ES-I3 (cell line): ENCODE measurements around the gene PLXNB3.

Source experiments
- H3K36me3 ChIP-seq: 2 replicates; pipeline ENCODE4 v1.6.1; 2013; ENCODE audit warnings: mild to moderate bottlenecking, low read length, control low read depth, moderate library complexity; ENCODE audit not compliant: insufficient read depth
- H3K4me1 ChIP-seq: 2 replicates; pipeline ENCODE4 v1.6.1; 2013; ENCODE audit warnings: mild to moderate bottlenecking, control low read depth, low read length; ENCODE audit not compliant: insufficient read depth
- H3K9ac ChIP-seq: 2 replicates; pipeline ENCODE4 v1.6.1; 2013; ENCODE audit warnings: low read depth, mild to moderate bottlenecking, low read length, moderate library complexity
- H3K9me3 ChIP-seq: 2 replicates; pipeline ENCODE4 v1.6.1; 2013; ENCODE audit warnings: mild to moderate bottlenecking, low read length, moderate library complexity; ENCODE audit not compliant: control insufficient read depth, insufficient read depth

The PLXNB3 gene

DNA sequence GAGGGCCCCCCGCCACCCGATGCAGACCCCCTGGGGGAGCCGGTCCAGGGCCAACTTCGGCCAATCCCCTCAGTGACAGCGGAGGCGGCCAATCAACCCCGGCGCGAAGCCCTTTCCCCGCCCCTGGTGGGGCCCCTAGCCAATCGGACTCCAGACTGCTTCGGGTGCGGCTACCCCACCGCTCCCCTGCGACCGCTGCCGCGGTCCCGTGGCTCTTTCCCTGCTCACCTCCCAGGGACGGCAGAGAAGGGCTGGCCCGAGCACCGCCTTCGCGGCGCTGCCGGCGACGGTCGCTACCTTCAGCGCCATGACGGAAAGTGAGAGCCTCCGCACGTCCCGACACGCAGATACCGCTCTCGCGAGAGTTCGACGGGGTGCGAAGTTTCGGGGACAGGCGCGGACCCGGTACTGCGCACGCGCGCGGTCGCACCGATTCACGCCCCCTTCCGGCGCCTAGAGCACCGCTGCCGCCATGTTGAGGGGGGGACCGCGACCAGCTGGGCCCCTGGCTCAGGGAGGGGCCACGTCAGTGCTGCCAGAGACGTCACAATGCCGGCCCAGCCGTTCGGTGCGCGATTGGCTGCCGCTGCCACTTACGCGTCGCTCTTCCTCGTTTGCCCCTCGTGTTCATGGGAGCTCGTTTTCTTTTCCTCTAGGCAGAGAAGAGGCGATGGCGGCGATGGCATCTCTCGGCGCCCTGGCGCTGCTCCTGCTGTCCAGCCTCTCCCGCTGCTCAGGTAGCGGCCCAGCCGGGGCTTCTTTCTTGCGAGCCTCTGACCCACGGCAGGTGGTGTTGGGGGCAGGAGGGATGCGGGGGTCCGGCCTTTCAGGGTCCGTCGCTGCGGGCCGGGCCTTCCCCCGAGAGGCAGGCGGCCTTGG, 30.2 kb downstream of the PLXNB3 start, which contains the start of the genes IDH3G and SSR4:
IDH3G (minus strand) TSS at position 358 of the 879 bp plus-strand sequence; CDS start at position 309, 49 bp downstream.
SSR4 (plus strand) TSS at position 651 of the 879 bp plus-strand sequence; CDS start at position 671, 20 bp downstream.
- Histone ChIP-seq H3K9me3 (no peaks in the 10 kb centered on the region), H3K9ac (peak within 1 kb of the TSS; percentile 89), H3K36me3 (peaks cover 5% of the 10 kb centered on the region), H3K4me1 (no peaks in the 10 kb centered on the region)

DNA sequence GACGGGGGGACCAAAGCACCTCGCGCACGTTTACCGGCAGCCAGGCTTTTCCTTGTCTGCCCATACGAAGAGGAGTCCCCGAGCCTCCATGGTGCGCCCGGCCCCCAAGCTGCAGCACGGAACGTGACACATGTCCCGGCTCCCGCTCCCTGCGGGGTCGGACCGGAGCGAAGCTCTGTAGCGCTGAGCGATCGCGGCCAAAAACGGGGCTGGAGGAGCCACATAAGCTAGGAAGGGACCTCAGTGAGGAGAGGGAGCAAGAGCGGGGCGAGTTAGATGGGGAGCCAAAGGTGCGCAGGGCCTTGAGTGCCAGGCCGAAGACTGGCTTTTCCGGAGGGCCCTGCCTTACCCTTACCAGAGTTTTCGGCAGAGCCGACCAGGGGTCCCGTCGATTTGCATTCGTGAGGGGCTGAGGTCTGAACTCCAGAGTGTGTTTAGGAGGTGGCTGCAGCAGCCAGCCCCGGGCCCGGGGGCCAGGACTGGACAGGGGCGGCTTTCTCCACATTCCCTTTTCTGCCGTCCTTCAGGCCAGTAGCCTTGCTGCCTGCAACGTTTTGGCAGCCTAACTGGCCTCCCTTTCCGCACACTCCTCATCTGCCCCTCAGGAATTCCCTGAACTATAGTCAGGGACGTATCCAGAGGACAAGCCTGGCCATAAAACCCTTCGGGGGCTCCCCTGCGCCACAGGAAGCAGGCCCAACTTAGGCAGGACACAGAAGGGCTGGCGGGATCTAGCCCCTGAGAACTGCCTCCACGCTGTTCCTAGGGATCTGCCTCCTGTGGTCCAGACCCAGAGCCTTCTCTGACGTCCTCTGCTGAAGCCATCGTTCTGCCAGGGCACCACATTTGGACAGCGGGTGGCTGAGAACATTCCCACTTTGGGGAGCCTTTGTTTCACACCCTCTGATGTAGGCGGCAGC, 31.1 kb downstream of the PLXNB3 start:
- peaks cover 5% of the 10 kb centered on the region for H3K36me3 ChIP-seq
- peak overlapping the region; percentile 66 for H3K9ac ChIP-seq
- no peaks in the 10 kb centered on the region for H3K4me1 ChIP-seq
- no peaks in the 10 kb centered on the region for H3K9me3 ChIP-seq

DNA sequence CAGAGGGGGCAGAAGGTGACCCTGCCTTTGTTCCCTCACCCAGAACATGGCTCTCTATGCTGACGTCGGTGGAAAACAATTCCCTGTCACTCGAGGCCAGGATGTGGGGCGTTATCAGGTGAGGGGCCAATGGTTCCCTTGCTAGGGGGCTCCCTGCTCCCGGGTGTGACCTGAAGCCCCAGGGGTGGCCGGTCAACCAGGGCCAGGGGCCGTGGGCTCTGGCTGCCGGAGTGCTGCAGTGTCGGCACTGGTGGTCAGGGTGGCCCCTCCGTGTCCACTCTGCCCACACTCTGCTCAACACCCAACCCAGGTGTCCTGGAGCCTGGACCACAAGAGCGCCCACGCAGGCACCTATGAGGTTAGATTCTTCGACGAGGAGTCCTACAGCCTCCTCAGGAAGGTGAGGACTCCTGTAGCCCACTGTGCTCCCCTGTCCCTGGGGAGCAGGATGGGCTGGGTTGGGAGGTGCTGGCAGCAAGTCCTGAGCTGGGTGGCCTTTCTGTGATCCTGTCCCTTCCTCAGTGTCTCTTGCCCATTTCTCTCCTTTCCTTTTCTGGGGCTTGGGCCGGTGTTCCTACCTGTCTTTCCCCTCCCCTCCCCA, 33.5 kb downstream of the PLXNB3 start:
- H3K9ac ChIP-seq: no peak overlapping the region
- peaks cover 5% of the 10 kb centered on the region; the same call in 1 of the 2 replicates for H3K36me3 ChIP-seq
- no peaks in the 10 kb centered on the region for H3K9me3 ChIP-seq
- no peaks in the 10 kb centered on the region for H3K4me1 ChIP-seq

DNA sequence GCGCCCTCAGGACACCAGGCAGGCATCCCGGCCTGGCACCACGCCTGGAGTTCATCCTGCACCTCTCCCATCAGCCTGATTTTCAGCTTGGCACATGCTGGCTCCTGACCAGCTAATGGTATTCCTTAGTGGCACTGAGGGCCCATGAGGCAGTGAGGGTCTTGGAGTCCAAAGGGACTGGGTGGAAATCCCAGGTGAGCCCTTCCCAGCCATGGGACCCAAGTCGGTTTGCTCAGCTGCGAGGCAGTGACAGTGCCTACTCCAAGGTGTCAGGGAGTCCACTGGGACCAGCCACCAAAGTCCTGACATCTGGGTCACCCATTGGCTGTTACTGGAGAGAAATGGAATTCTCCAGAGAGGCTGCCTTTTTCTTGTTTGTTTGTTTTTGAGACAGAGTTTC, 35.3 kb downstream of the PLXNB3 start:
- H3K36me3 ChIP-seq: peaks cover 8% of the 10 kb centered on the region
- H3K9ac ChIP-seq: no peak overlapping the region
- no peaks in the 10 kb centered on the region for H3K4me1 ChIP-seq
- H3K9me3 ChIP-seq: no peaks in the 10 kb centered on the region

DNA sequence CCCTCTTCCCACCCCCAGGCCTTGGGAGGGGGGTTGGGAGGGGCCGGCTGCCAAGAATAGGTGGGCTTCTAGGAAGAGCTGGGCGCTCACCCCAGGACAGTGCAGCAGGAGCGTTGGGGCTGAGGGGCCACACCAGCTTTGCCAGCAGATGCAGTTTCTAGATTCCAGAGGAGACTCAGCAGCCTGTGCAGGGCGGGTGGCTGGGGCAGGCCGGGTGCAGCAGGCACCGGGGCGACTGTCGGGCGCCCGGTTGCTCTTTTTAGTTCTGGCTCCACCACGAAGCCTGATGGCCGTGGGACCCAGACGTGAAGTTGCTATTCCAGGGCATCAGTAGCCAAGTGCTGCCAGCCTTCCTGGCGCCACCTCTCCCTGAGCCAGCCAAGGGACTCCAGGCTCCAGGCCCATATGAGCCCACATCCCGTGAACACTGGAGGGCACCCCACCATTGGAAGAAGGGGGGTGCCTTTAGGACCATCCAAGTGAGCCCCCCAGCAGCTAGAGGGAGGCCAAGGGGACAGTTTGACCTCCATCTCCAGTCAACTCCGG, 36.2 kb downstream of the PLXNB3 start:
- no peak overlapping the region for H3K9ac ChIP-seq
- no peaks in the 10 kb centered on the region for H3K9me3 ChIP-seq
- H3K36me3 ChIP-seq: peaks cover 8% of the 10 kb centered on the region
- no peaks in the 10 kb centered on the region for H3K4me1 ChIP-seq

DNA sequence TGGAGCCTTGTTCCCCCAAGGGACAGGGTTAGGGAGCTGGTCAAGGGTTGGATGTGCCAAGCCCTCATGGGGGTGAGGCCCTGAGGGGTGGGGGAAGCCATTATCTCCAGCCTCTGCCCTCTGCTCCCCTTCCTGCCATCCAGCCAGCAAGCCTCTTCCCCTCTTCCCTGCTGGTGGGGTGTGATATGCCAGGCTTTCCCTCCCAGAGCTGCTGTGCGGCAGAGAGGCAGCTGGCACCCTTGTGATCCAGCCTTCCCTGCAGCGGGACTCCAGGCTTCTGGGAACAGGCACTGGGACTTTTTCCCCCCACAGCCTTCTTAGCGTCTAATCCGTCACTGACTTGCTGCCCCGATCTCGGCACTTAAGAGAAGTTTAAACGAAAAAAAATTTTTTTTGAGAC, 36.7 kb downstream of the PLXNB3 start:
- Histone ChIP-seq H3K4me1 (no peaks in the 10 kb centered on the region), H3K9ac (no peak overlapping the region), H3K9me3 (no peaks in the 10 kb centered on the region), H3K36me3 (peaks cover 8% of the 10 kb centered on the region)

DNA sequence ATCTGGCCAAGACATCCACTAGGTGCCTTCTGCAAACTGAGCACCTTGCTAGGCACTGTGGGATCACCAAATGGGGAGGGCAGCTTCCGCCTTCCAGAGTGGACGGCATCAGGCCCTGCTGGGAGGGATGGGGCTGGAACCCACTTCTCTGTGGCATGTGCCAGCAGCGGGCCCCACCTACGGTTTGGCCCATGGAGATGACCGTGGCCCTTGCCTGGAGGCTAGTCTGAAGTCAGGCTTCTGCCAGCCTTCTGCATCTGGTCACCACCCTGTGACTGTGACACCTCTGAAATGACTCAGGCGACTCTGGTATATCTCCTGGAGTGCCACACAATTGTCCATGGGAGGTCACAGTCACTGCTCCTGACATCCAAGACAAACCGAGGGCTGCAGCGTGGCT, 37.6 kb downstream of the PLXNB3 start:
- Histone ChIP-seq H3K9me3 (no peaks in the 10 kb centered on the region), H3K9ac (no peak overlapping the region), H3K36me3 (peaks cover 7% of the 10 kb centered on the region), H3K4me1 (no peaks in the 10 kb centered on the region)

DNA sequence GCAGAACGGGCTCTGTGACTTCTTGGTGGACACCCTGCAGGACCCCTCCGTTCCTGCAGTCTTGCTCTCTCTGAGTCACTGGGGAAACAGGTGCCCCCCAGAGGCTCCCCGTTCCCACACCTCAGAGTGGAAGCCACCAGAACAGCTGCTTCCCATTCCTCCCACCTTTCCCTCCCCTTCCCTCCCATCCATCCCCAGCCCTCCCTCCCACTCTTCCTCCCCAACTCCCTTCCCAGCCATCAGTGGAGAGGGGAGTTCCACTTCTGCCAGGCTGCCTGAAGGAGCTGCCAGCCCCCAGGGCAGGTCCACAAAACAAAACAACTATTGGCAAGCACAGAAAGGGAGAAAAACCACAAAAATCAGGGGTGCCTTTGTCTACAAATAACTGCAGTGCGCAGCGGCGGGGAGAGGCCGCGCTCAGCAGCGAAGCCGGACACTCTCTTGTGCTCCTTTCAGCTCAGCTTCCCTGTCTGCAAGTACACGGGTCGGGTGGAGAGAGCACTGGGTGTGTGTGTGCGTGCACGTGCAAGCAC, 38.5 kb downstream of the PLXNB3 start:
- no peak overlapping the region for H3K9ac ChIP-seq
- H3K9me3 ChIP-seq: no peaks in the 10 kb centered on the region
- H3K36me3 ChIP-seq: peaks cover 3% of the 10 kb centered on the region; the same call in 1 of the 2 replicates
- H3K4me1 ChIP-seq: no peaks in the 10 kb centered on the region

DNA sequence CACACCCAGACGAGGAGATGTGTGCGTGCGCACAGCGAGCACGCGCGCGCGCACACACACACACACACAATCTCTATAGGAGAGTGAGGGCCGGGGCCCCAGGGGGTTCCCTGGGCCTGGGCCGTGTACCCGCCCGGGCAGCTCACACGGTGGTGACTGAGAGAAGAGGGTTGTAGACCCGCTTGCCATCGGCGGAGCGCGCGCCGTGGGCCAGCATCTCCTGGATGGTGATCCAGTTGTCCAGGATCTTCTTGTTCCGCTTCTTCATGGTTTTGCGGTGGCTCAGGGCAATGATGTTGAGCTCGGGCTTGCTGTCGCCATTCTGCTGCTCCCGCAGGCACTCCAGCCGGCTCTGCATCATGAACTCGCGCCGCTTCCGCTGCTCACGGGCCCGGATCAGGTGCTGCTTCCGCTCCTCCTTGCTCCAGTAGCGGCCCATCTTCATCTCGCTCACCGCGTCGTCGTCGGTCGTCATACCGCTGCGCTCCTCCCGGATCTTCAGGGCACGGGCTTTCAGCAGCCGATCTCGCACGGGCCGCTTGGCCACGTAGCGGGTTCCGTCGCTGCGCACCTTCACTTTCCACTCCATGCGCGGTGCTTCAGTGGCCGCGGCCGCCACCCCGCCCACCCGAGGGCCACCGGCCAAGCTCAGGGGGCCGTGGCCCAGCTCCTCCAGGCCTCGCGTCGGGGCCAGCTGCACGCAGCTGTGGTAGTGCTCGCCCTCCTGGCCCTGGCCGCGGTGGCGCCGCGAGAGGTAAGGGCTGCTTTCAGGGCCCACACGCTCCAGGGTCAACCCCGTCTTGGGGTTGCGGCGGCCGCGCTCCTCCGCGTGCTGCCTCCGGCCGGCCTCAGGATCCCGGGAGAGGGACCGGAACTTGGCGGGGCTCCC, 39.4 kb downstream of the PLXNB3 start:
- H3K4me1 ChIP-seq: no peaks in the 10 kb centered on the region
- H3K9me3 ChIP-seq: no peaks in the 10 kb centered on the region
- no peak overlapping the region for H3K9ac ChIP-seq
- peaks cover 3% of the 10 kb centered on the region; the same call in 1 of the 2 replicates for H3K36me3 ChIP-seq

DNA sequence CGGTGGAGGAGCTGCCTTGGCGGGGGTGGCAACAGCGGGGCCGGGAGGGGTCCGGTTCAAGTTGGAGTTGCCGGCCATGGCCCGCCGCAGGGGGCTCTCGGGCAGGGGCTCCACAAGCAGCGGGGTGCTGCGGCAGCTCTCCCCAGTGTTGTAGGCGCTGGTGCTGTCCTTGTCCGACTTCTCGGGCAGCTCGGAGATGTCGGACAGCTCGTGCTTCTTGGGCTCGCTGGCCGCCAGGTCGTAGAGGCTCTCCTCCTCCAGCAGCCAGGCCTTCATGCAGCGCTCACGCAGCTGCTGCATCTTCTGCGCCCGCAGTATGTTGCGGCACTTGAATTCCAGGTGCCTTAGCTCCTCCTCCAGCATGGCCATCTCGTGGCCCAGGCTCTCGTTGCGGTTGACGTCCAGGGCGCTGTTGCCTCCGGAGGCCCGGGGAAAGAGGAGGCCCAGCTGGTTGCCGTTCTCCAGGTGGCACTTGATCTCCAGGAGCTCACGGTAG, 40.1 kb downstream of the PLXNB3 start:
- no peak overlapping the region for H3K9ac ChIP-seq
- no peaks in the 10 kb centered on the region for H3K4me1 ChIP-seq
- peaks cover 3% of the 10 kb centered on the region; the same call in 1 of the 2 replicates for H3K36me3 ChIP-seq
- no peaks in the 10 kb centered on the region for H3K9me3 ChIP-seq

DNA sequence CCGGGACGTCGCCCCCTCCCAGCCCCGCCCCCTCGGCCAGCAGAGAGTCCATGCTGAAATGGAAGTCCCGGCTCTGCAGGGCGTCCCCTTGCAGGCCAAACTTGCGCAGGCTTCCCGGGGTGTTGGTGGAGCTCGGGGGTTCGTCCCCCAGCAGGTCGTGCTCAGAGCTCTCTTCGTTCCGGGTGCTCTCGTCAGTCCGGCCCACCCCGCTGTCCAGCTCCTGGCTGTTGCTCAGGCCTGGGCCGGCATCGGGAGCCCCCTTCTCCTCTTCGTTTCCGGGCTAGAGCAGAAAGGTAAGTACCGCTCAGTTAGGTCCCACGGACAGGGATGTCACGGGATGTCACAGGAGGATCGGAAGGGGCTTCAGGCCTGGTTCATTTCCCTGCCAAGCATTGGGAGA, 40.6 kb downstream of the PLXNB3 start:
- Histone ChIP-seq H3K4me1 (no peaks in the 10 kb centered on the region), H3K36me3 (peaks cover 3% of the 10 kb centered on the region; the same call in 1 of the 2 replicates)

DNA sequence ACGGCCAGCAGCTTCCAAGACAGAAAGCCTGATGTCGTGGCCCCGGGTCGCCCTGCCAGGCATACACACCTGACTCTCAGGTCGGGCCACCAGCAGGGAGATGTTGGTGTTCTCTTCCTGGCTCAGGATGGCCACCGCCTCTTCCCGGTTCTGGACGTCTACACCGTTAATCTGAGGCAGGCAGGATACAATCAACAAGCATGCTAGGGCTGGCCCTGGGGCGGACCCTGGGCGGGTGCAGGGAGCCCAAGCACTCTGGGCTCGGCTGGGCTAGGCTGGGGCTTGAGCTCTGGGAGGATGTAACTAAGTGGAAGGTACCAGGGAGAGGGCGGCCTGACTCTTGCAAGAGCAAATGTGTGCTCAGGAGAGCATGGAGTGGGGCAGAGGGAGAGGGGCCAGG, 41.4 kb downstream of the PLXNB3 start:
- Histone ChIP-seq H3K9me3 (no peaks in the 10 kb centered on the region), H3K9ac (no peak overlapping the region), H3K4me1 (no peaks in the 10 kb centered on the region), H3K36me3 (peaks cover 3% of the 10 kb centered on the region; the same call in 1 of the 2 replicates)

More for the DNA sequence above, 40.6 kb downstream of the PLXNB3 start:
- H3K9me3 ChIP-seq: no peaks in the 10 kb centered on the region
- no peak overlapping the region for H3K9ac ChIP-seq
